HG03469 (cell line): ENCODE data around the gene VASP.
"Not testable (repeated sequence)": the region's sequence is repeated elsewhere in the genome, so short reads cannot be mapped to it uniquely, and the experiment has no call there.

Experiments
- ATAC-seq: cut with Tn5 transposase; IDR thresholded peaks from one replicate; pipeline ENCODE4 v1.9.1; 2021; ENCODE audit warnings: mild to moderate bottlenecking, moderate library complexity, moderate number of reproducible peaks; ENCODE audit not compliant: unreplicated experiment

Gene VASP

DNA sequence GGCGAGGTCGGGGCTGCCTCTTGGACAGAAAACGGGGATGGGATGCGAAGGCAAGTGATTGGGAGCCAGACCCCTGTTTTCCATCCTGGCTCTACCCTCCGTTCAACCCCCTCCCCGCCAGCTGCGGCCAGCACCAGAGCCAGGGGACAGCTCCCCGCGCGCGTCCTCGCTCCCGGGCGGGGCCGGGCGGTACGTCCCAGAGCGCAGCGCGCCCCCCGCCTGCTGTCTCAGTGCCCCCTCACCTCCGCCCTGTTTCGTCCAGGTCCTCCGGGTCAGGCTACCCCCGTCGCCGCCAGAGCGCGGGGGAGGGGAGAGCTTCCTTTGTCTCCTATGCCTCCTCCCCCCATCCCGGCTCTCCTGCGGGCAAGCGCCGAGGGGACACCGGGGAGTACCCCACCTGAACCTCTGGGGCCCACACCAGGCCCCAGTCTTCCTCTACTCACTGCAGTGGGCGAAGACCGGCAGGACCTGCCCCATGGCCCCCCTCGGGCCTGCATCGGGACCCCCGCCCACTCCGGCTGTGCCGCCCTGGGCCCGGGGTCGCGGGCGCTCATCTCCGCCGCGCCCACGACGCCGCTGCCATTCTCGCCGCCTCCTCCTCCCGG is 10.8 kb upstream of the VASP start:
- no peak for ATAC-seq

DNA sequence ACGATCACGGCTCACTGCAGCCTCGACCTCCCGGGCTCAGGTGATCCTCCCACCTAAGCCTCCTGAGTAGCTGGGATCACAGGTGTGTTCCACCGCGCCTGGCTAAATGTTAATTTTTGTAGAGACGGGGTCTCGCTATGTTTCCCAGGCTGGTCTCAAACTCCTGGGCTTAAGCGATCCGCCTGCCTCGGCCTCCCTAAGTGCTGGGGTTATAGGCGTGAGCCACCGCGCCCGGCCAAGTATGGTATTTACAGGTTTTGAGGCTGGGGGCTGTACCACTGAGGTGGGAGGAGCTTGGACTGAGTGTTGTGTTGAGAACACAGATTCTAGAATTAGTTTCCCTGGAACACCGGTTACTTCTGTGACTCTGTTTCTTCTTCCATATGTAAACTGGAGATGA is 9.5 kb upstream of the VASP start:
- no peak for ATAC-seq

DNA sequence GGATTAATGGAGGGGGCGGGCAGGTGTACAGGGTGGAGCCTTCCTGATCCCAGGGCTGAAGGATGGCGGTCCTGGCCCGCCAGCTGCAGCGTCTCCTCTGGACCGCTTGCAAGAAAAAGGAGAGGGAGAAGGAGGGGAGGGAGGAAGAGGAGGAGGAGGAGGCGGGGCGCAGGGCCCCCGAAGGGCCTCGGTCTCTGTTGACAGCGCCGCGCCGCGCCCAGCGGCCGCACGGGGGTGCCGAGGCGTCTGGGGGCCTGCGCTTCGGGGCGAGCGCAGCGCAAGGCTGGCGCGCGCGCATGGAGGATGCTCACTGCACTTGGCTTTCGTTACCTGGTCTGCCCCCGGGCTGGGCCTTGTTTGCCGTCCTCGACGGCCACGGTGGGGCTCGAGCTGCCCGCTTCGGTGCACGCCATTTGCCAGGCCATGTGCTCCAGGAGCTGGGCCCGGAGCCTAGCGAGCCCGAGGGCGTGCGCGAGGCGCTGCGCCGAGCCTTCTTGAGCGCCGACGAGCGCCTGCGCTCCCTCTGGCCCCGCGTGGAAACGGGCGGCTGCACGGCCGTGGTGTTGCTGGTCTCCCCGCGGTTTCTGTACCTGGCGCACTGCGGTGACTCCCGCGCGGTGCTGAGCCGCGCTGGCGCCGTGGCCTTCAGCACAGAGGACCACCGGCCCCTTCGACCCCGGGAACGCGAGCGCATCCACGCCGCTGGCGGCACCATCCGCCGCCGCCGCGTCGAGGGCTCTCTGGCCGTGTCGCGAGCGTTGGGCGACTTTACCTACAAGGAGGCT is 8.7 kb upstream of the VASP start, which contains the start of gene PPM1N:
Gene PPM1N (plus strand): TSS at position 33 of the 785 bp plus-strand sequence. CDS start 30 bp downstream, at position 63.
- ATAC-seq, result no peak

DNA sequence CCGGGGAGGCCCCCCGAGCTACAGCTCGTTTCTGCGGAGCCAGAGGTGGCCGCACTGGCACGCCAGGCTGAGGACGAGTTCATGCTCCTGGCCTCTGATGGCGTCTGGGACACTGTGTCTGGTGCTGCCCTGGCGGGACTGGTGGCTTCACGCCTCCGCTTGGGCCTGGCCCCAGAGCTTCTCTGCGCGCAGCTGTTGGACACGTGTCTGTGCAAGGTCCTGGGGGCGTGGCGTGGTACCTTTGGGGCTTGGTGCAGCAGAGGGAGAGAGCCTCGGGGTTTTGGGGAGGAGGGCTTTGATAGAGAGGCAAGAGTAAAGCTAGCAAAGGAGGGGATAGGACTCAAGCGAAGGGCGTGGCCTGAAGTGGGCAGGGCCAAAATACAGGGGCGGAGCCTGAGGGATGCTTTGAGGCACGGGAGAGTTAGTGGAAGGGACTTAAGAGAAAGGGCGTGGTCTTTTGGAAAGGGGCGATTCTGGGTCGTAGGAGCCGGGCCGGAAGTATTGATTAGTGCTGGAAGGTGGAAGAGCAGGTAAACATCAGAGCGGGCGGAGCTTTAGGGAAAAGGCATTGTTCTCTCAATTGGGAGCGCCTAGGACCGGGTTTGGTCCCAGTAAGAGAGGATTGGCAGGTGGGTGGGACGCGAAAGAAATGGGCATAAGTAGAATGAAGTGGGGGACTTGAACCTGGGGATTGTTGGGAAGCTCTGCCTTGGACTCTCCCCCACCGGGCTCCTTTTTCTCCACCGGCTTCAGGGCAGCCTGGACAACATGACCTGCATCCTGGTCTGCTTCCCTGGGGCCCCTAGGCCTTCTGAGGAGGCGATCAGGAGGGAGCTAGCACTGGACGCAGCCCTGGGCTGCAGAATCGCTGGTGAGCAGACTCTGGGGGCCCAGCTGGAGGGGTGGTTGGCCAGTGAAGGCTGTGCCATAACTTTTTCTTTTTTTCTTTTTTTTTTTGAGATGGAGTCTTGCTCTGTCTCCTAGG is 7.8 kb upstream of the VASP start:
- no peak for ATAC-seq

DNA sequence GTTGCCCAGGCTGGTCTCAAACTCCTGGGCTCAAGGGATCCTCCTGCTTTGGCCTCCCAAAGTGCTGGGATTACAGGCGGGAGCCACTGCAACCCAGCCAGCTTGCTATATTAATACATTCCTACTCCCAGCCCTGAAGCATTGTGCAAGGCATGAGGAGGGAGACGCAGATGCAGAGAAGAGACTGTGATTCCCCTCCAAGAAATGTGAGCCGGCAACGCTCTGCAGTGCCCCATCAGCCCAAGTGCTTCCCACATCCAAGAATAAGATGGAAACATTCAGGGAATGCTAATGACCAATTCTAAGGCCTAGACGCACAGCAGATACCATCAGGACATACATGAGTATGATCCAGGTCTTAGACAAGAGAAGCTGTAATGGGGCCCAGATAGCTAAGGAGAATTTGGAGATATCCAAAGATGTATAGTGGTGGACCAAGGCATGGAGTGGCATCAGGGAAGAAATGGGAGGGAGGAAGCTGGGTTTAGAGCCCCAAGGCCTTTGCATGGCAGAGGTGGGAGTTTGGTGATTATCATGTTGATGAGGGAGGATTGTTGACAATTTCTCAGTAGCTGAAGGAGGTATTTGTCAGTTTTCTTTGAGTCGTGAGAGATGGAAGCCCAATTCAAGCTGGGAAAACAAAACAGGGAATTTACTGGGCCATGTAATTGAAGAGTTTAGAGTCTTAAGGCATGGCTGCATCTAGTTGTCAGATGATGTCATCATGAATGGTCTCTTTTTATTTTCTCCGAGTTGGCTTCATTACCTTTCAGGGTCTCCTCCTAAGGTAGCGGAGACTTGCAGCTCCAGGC is 6.2 kb upstream of the VASP start:
- no peak for ATAC-seq

DNA sequence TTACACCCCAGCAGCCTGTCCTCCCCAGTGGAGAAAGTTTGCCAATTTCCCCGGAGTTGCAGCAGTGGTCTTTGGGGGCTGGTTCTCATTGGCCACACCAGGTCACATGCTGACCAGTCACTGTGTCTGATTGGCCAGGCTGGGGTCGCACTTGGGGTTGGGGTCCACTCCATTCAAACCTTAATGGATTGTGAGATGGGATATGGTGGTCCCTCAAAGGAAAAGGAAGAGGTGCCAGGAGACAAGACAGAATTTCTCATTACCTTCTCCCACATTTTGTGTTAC is 5.6 kb upstream of the VASP start:
- ATAC-seq, result no peak

DNA sequence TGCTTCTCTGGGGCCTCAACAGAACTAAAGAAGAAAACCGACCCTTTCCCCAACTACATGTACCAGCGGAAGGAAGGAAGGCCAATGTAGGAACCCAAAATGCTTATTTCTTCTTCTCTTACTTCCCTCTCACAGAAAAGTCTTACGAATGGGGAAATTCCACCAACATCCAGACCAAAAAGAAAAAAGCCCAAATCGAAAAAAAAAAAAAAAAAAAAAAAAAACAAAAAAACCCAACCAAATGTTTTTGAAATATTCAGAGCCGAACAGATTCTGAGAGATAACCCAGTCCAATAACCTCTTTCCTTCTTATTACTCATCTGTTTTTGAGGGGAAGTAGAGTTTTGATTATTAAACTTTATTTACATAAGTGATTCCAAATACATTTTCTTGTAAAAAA is 5.2 kb upstream of the VASP start:
- ATAC-seq, result no peak

DNA sequence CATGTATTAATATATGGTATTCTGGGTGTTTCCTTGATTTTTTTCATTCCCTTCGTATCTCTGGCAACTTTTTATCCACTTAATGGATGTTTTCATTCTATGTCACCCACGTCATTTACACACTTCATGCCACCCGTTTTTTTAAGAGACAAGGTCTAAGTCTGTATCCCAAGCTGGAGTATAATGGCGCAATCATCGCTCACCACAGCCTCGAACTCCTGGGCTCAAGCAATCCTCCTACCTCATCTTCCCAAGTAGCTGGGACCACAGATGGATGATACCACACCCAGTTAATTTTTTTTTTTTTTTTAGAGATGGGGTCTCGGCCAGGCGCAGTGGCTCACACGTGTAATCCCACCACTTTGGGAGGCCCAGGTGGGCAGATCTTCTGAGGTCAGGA is 3.4 kb upstream of the VASP start:
- no peak for ATAC-seq

DNA sequence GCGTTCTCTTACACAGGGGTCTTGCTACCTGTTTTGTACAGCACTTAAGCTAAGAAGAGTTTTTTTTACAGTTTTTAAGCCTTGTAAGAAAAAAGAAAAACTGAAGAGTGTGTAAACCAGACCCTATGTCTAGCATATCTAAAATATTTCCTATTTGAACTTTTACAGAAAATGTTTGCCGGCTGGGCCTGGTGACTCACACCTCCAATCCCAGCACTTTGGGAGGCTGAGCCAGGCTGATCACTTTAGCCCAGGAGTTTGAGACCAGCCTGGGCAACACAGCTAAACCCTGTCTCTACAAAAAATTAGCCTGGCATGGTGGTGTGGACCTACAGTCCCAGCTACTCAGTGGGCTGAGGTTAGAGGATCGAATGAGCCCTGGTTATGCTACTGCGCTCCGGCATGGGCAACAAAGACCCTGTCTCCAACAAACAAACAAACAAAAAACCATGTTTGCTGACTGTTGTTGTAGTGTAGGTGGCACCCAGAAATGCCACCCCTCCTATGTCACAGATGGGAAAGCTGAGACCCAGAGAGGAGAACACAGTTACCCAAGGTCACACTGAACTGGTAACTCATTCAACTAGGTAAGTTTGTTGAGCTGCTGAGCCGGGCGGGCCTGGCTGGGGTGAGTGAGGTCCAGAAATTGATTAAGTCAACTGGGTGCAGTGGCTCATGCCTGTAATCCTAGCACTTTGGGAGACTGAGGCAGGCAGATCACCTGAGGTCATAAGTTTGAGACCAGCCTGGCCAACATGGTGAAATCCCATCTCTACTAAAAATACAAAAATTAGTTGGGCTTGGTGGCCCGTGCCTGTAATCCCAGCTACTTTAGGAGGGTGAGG is 1.9 kb upstream of the VASP start:
- ATAC-seq, result no peak

DNA sequence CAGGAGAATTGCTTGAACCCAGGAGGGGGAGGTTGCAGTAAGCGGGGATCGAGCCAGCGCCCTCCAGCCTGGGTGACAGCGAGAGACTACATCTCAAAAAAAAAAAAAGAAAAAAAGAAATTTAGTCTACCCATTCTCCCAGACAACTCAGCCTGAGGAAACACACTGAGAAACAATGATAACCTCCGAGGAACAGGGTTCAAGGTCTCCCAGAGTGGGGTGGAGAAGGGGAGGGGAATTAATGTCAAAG is 1.4 kb upstream of the VASP start:
- ATAC-seq, result no peak

DNA sequence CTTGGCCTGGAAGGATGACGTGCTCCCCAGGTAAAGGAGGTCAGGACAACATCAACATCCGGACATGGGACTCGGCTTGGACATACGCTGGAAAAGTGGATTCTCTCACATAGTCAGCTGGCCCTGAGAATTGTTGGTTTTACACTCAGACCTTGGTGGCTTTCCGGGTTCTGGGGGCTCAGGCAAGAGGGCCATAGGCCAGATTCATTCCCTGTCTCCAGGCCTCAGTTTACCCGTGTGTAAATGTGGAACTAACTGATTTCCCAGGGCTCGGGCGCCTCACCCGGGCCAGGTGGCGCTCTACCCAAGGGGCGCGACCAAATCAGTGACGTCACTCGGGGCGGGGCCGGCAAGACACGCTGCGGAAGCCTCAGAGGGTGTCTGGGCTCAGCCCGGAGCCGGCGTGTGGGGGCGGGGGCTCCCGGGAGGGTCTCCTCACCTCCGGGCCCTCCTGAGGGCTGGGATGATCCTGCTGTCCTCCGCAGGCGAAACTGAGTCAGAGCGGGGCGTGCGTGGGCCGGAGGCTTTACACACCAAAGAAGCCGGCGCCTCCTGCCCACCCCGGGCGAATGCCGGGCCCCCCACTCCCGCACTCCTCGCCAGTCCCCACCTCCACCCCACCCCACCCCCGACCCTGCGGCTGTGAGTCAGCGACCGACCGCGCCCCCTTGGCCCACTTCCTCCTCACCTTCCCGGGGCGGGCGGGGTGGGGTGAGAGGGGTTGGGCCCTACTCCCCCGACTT is 862 bp upstream of the VASP start:
- peak; percentile 40 for ATAC-seq

DNA sequence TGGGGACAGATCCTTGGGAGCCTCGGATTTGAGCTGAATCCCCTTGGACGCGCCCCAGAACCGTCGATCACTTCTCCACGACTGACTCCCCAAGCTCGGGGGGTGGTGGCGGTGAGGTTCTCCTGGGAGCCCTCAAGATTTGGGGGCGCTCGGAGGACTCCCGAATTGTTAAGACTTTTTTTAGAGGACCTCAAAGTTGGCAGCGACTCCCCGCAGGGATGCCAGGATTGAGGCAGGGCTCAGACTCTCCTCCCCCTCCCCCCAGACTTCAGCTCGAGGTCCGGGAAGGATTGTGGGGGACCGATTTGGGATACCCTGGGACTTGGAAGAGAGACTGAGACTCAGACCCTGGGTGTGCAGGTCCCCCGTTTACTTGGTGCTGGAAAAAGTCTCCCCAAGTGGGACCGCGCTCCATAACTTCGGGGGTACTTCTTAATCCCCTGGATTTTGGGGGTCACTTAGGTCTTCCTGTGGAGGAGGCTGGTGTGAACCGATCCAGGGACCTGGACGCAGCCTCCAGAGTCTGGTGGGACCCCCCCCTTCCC is 665 bp downstream of the VASP start:
- no peak for ATAC-seq

DNA sequence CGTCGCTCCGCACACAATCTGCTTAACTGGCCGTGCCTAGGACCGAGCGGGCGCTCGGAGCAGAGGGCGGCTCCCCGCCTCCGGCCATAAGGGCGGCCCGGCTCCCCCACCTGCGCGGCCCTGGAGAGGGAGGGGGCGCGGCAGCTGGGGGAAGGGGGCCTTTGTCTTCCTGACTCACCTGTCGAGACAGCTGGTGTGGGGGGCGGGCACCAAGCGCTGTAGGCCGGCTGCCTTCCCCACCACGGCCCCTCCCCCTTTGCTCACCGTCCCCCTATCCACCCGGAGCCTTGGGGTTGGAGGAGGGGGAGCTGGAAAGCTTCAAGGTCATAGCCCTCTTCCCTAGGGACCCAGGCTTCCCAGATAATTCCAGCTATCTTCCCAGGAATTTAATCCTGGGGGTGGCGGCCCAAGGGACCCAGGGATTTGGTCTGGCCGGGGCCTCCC is 1.2 kb downstream of the VASP start:
- no peak for ATAC-seq

DNA sequence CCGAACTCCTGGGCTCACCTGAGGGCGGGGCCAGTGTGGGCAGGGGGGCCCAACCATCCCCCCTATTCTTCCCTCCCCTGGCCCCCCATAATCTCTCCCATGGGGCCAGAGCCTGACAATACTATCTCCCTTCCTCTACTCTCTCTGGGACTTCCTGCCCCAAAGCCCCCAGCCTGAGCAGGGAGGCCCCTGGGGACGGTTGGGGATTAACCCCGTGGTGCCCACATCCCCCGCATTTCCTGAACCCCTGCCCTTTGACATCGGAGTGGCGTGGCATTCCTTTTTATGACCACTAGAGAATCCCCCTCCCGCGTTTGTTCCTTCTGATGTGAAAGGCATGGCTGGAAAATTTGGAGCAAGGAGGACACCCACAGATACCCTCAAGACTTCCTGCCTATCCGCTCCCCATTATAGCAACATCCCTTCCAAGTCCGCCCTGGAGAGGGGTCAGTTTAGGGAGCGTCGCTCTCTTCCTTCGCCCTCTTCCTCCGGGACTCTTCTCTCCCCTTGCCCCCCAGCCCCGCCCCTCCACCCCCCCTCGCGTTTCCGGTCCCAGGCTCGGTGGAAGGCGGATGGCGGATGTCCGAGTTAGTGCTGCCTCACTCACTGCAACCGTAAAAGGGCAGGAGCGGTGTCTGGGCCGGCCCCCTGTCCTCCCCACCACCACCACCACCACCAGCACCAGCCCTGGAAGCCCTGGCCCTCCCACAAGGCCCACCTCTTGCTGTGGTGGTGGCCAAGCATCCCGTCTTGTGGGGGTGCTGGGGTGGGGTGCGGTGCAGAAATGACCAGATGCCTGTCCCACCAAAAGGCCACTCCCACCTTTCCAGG is 1.8 kb downstream of the VASP start:
- ATAC-seq, result no peak

DNA sequence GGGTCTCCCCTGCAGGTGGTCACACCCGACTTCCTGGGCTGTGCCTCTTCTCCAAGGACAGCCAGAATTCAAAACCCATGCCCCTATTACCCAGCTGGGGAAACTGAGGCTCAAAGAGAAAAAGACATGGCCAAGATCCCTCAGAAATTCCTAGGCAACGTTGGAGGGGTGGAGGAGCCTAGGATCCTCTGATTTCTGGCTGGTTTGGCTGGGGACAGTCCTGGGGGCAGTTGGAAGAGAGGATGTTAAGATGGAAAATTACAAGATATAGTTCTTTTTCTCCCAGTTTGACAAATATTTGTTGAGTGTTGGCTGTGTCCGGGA is 2.4 kb downstream of the VASP start:
- no peak for ATAC-seq

DNA sequence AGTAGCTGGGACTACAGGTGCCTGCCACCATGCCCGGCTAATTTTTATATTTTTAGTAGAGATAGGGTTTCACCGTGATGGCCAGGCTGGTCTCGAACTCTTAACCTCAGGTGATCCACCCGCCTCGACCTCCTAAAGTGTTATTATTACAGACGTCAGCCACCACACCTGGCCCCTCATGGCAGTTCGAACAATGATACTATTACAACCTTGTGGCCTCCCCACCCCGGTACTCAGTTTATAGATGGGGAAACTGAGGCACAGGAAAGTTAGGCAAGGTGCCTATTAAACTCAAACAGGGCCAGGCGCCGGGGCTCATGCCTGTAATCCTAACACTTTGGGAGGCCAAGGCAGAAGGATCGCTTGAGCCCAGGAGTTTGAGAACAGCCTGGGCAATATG is 3.1 kb downstream of the VASP start:
- ATAC-seq, result not testable (repeated sequence)

DNA sequence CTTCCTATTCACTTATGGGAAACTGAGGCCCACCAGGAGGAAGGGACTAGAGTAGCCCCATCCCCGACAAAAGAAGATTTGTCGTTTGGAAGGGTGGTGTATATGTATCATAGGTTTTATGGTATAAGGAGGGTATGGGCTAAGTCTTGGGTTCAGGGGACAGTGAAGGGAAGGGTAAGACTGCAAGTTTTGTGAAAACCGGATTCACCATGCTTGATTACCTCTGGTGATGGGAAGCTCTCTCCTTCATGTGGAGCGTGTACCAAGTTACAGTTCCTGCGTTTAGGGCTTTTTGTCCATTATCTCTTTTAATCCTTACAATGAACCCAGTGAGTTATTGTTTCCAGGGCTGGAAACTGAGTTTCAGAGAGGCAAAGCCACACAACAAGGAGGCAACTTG is 3.8 kb downstream of the VASP start:
- no peak for ATAC-seq

DNA sequence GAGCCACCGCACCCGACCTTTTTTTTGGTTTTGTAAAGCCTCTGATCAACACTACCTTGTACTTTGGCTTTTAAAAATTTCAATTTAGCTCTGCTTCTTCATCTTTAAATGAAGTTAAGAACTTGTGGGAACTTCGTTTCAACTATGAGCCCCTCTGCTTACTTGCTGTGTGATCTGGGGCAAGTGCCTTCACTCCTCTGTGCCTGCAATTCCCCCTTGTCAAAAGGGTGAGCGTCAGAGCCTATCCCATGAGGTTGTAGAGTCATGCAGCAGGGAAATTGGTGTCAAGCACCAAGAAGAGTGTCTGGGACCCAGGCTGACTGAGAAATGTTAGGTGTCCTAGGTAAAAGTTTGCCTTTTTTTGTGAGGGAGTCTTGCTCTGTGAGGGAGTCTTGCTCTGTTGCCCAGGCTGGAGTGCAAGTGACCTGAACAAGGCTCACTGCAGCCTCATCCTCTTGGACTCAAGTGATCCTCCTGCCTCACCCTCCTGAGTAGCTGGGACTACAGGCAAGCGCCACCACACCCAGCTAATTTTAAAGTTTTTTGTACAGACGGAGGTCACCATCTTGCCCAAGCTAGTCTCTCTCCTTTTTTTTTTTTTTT is 5.7 kb downstream of the VASP start:
- ATAC-seq, result no peak
